HEK293 (cell line): ENCODE data around the gene TPSD1.
"Not testable (repeated sequence)": the region's sequence is repeated elsewhere in the genome, so short reads cannot be mapped to it uniquely, and the experiment has no call there.

Experiments used
- CTCF ChIA-PET: fragments of 350-600 bp; formaldehyde crosslinking; extraction: SDS; loops from one replicate; lab custom pipeline; 2021; ENCODE audit warnings: antibody characterized with exemption; lab: Yijun Ruan, JAX
- POLR2A ChIA-PET: fragments of 300-600 bp; formaldehyde crosslinking; extraction: SDS; loops from one replicate; lab custom pipeline; 2020; ENCODE audit warnings: antibody characterized with exemption, inconsistent platforms; lab: Yijun Ruan, JAX
- H3K27ac ChIP-seq: fragments of 200-500 bp; sonication (Bioruptor generic); 2 replicates; pipeline ENCODE4 v1.5.1; 2014; ENCODE audit warnings: low read depth, low read length, control low read depth, inconsistent platforms; ENCODE audit errors: extremely low read depth
- H3K36me3 ChIP-seq, 2 experiments: fragments of 200-500 bp in 1 of 2; sonication (Bioruptor generic) in 1 of 2; 1 replicate in 1 of 2; 2 replicates in 1 of 2; pipeline ENCODE4 v1.5.1; 2014 to 2017; ENCODE audit warnings: inconsistent platforms in 2 of 2, low read length in 2 of 2; ENCODE audit not compliant: control insufficient read depth in 2 of 2, insufficient read depth in 1 of 2
- H3K4me1 ChIP-seq: fragments of 200-500 bp; sonication (Bioruptor generic); 2 replicates; pipeline ENCODE4 v1.5.1; 2014; ENCODE audit warnings: mild to moderate bottlenecking, low read length, inconsistent platforms; ENCODE audit not compliant: control insufficient read depth, insufficient read depth
- H3K4me3 ChIP-seq: 2 replicates; pipeline ENCODE4 v1.5.1; 2011; ENCODE audit warnings: low read depth, mild to moderate bottlenecking, control low read depth, low read length, moderate library complexity
- H3K9me3 ChIP-seq: fragments of 200-500 bp; sonication (Bioruptor generic); 2 replicates; pipeline ENCODE4 v1.5.1; 2014; ENCODE audit warnings: low read depth, low read length, inconsistent platforms; ENCODE audit not compliant: control insufficient read depth, insufficient read depth
- BCL11B ChIP-seq: fragments of 450-650 bp; formaldehyde crosslinking; IDR thresholded peaks from 2 replicates; pipeline ENCODE4 v1.5.1; 2016; ENCODE audit warnings: low read depth, missing biosample characterization, missing genetic modification characterization
- GLIS1 ChIP-seq: fragments of 450-650 bp; formaldehyde crosslinking; IDR thresholded peaks from 2 replicates; pipeline ENCODE4 v1.5.1; 2016; ENCODE audit warnings: missing biosample characterization, missing genetic modification characterization
- PRDM1 ChIP-seq: fragments of 450-650 bp; formaldehyde crosslinking; IDR thresholded peaks from 2 replicates; pipeline ENCODE4; 2016; ENCODE audit warnings: missing biosample characterization, missing genetic modification characterization
- SCRT1 ChIP-seq: fragments of 450-650 bp; formaldehyde crosslinking; IDR thresholded peaks from 2 replicates; pipeline ENCODE4 v1.5.1; 2016; ENCODE audit warnings: missing biosample characterization, missing genetic modification characterization, borderline replicate concordance
- SCRT2 ChIP-seq: fragments of 450-650 bp; formaldehyde crosslinking; IDR thresholded peaks from 2 replicates; pipeline ENCODE4 v1.5.1; 2016; ENCODE audit warnings: missing biosample characterization, missing genetic modification characterization
- TRIM28 ChIP-seq: IDR thresholded peaks from 2 replicates; pipeline ENCODE4 v1.6.1; 2011; ENCODE audit warnings: low read length, control low read depth, borderline replicate concordance
- ZFHX2 ChIP-seq: fragments of 450-650 bp; formaldehyde crosslinking; conservative IDR thresholded peaks from 2 replicates; pipeline ENCODE4 v1.5.1; 2016; ENCODE audit warnings: missing biosample characterization, missing genetic modification characterization
- ZNF223 ChIP-seq: fragments of 450-650 bp; formaldehyde crosslinking; IDR thresholded peaks from 2 replicates; pipeline ENCODE4 v1.5.1; 2016; ENCODE audit warnings: missing biosample characterization, missing genetic modification characterization
- ZNF24 ChIP-seq: fragments of 450-650 bp; formaldehyde crosslinking; IDR thresholded peaks from 2 replicates; pipeline ENCODE4 v1.5.1; 2016; ENCODE audit warnings: missing biosample characterization, missing genetic modification characterization
- ZNF335 ChIP-seq: fragments of 450-650 bp; formaldehyde crosslinking; conservative IDR thresholded peaks from 2 replicates; pipeline ENCODE4 v1.5.1; 2016; ENCODE audit warnings: missing biosample characterization, missing genetic modification characterization
- ZNF354C ChIP-seq: fragments of 450-650 bp; formaldehyde crosslinking; IDR thresholded peaks from 2 replicates; pipeline ENCODE4 v1.5.1; 2016; ENCODE audit warnings: missing biosample characterization, missing genetic modification characterization, low read depth, borderline replicate concordance
- ZNF600 ChIP-seq: fragments of 450-650 bp; formaldehyde crosslinking; IDR thresholded peaks from 2 replicates; pipeline ENCODE4 v1.5.1; 2016; ENCODE audit warnings: missing biosample characterization, missing genetic modification characterization
- TF ChIP-seq, protein P1 (sequence below): fragments of 450-650 bp; formaldehyde crosslinking; IDR thresholded peaks from 2 replicates; pipeline ENCODE4 v1.5.1; 2016; ENCODE audit warnings: missing biosample characterization, missing genetic modification characterization
- TF ChIP-seq, protein P2 (sequence below): fragments of 450-650 bp; formaldehyde crosslinking; IDR thresholded peaks from 2 replicates; pipeline ENCODE4 v1.5.1; 2016; ENCODE audit warnings: missing biosample characterization, missing genetic modification characterization
- TF ChIP-seq, protein P3 (sequence below): fragments of 450-650 bp; formaldehyde crosslinking; IDR thresholded peaks from 2 replicates; pipeline ENCODE4 v1.5.1; 2017; ENCODE audit warnings: missing biosample characterization, mild to moderate bottlenecking, missing genetic modification characterization, moderate library complexity
- TF ChIP-seq, protein P4 (sequence below): fragments of 450-650 bp; formaldehyde crosslinking; IDR thresholded peaks from 2 replicates; pipeline ENCODE4 v1.5.1; 2017; ENCODE audit warnings: missing biosample characterization, missing genetic modification characterization

Gene TPSD1

DNA sequence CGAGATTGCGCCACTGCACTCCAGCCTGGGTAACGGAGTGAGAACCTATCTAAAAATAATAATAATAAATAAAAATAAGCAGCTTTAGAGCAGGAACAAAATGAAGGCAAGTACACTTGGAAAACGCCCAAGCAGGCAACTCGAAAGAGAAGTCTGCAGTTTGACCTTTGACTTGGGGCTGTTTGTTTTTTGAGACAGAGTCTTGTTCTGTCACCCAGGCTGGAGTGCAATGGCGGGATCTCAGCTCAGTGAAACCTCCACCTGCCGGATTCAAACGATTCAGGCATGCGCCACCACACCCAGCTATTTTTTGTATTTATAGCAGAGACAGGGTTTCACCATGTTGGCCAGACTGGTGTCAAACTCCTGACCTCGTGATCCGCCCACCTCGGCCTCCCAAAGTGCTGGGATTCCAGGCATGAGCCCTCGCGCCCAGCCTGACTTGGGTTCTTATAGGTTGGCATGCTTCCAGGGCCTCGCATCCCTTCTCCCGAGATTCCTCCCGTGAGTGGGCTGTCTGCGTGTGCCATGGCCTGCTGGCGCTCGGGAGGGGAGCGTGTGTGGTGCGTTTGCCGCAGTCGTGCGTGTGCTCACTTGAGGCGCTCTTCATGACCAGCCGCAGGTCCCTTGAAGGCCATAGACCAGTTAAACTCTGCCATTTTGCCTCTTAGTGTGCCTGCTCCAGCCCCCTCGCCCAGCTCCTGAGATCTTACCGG is 35.1 kb downstream of the TPSD1 start (continued):
- TF ChIP-seq, protein P1, sequence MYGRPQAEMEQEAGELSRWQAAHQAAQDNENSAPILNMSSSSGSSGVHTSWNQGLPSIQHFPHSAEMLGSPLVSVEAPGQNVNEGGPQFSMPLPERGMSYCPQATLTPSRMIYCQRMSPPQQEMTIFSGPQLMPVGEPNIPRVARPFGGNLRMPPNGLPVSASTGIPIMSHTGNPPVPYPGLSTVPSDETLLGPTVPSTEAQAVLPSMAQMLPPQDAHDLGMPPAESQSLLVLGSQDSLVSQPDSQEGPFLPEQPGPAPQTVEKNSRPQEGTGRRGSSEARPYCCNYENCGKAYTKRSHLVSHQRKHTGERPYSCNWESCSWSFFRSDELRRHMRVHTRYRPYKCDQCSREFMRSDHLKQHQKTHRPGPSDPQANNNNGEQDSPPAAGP: no peak
- TF ChIP-seq ZNF24 (tag by site-specific recombination): no peak

DNA sequence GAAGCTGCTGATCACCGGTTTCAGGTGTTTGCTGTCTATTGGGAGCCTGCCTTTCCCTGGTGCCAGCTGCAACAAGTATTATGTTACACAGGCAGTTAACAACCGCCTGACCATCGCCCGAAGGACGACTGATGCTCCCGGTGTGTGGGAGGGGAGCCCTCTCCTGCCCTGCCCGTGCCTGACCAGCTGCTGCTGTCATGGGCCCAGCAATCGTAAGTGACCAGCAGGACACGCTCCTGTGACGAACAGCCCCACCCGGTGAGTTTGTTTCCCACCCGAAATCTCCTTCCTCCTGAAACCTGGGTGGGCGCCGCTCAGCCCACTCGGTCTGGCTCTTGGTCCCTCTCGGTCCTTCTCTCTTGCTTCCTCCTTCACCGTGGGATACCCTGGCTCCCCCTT is 35.7 kb downstream of the TPSD1 start:
- CTCF ChIA-PET: interaction anchor here (3.2 kb wide), 1 partner anchor 9 kb away, joined by 17 read pairs; no protein-coding TSS in a partner anchor
- POLR2A ChIA-PET: no interaction called here
- Histone ChIP-seq H3K4me1 (no peaks in the 10 kb centered on the region), H3K4me3 (no peak overlapping the region), H3K36me3 (no peaks in the 10 kb centered on the region), H3K27ac (no peak overlapping the region), H3K9me3 (no peaks in the 10 kb centered on the region)
- TF ChIP-seq SCRT1 (tag by site-specific recombination) (no peak), ZFHX2 (tag by site-specific recombination) (peak; percentile 28; the same call in 1 of the 2 replicates), BCL11B (tag by site-specific recombination) (no peak), GLIS1 (tag by site-specific recombination) (no peak), ZNF600 (tag by site-specific recombination) (peak; percentile 83), ZNF223 (tag by site-specific recombination) (no peak), TRIM28 (no peak), ZNF354C (no peak), ZNF335 (tag by site-specific recombination) (peak; percentile 73), SCRT2 (tag by site-specific recombination) (peak; percentile 69)
- TF ChIP-seq, protein P1: no peak
- TF ChIP-seq, protein P2, sequence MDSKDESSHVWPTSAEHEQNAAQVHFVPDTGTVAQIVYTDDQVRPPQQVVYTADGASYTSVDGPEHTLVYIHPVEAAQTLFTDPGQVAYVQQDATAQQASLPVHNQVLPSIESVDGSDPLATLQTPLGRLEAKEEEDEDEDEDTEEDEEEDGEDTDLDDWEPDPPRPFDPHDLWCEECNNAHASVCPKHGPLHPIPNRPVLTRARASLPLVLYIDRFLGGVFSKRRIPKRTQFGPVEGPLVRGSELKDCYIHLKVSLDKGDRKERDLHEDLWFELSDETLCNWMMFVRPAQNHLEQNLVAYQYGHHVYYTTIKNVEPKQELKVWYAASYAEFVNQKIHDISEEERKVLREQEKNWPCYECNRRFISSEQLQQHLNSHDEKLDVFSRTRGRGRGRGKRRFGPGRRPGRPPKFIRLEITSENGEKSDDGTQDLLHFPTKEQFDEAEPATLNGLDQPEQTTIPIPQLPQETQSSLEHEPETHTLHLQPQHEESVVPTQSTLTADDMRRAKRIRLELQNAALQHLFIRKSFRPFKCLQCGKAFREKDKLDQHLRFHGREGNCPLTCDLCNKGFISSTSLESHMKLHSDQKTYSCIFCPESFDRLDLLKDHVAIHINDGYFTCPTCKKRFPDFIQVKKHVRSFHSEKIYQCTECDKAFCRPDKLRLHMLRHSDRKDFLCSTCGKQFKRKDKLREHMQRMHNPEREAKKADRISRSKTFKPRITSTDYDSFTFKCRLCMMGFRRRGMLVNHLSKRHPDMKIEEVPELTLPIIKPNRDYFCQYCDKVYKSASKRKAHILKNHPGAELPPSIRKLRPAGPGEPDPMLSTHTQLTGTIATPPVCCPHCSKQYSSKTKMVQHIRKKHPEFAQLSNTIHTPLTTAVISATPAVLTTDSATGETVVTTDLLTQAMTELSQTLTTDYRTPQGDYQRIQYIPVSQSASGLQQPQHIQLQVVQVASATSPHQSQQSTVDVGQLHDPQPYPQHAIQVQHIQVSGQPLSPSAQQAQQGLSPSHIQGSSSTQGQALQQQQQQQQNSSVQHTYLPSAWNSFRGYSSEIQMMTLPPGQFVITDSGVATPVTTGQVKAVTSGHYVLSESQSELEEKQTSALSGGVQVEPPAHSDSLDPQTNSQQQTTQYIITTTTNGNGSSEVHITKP: peak; percentile 28; the same call in 1 of the 2 replicates
- TF ChIP-seq, protein P3, sequence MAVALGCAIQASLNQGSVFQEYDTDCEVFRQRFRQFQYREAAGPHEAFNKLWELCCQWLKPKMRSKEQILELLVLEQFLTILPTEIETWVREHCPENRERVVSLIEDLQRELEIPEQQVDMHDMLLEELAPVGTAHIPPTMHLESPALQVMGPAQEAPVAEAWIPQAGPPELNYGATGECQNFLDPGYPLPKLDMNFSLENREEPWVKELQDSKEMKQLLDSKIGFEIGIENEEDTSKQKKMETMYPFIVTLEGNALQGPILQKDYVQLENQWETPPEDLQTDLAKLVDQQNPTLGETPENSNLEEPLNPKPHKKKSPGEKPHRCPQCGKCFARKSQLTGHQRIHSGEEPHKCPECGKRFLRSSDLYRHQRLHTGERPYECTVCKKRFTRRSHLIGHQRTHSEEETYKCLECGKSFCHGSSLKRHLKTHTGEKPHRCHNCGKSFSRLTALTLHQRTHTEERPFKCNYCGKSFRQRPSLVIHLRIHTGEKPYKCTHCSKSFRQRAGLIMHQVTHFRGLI (tag by site-specific recombination): no peak

DNA sequence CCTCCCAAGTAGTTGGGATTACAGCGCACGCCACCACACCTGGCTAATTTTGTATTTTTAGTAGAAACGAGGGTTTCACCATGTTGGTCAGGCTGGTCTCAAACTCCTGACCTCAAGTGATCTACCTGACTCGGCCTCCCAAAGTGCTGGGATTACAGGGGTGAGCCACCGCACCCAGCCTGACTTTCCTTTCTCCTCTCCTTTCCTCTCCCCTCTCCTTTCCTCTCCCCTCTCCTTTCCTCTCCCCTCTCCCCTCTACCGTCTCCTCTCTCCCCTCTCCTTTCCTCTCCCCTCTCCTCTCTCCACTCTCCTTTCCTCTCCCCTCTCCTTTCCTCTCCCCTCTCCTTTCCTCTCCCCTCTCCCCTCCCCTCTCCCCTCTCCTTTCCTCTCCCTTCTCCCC is 36.3 kb downstream of the TPSD1 start:
- peak; percentile 69 for TF ChIP-seq PRDM1 (tag by site-specific recombination)
- TF ChIP-seq, protein P4, sequence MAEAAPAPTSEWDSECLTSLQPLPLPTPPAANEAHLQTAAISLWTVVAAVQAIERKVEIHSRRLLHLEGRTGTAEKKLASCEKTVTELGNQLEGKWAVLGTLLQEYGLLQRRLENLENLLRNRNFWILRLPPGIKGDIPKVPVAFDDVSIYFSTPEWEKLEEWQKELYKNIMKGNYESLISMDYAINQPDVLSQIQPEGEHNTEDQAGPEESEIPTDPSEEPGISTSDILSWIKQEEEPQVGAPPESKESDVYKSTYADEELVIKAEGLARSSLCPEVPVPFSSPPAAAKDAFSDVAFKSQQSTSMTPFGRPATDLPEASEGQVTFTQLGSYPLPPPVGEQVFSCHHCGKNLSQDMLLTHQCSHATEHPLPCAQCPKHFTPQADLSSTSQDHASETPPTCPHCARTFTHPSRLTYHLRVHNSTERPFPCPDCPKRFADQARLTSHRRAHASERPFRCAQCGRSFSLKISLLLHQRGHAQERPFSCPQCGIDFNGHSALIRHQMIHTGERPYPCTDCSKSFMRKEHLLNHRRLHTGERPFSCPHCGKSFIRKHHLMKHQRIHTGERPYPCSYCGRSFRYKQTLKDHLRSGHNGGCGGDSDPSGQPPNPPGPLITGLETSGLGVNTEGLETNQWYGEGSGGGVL: peak; percentile 45; the same call in 1 of the 2 replicates
- not testable (repeated sequence) for H3K4me1 ChIP-seq, H3K4me3 ChIP-seq, H3K27ac ChIP-seq, H3K36me3 ChIP-seq, H3K9me3 ChIP-seq
- ChIA-PET CTCF (interaction anchor here (3.2 kb wide), 1 partner anchor 9 kb away, joined by 17 read pairs; no protein-coding TSS in a partner anchor), POLR2A (interaction anchor here (0.6 kb wide), 1 partner anchor 305 kb away, joined by 7 read pairs; no protein-coding TSS in a partner anchor)
